ENCODE results near the gene CHMP2A.

DNA sequence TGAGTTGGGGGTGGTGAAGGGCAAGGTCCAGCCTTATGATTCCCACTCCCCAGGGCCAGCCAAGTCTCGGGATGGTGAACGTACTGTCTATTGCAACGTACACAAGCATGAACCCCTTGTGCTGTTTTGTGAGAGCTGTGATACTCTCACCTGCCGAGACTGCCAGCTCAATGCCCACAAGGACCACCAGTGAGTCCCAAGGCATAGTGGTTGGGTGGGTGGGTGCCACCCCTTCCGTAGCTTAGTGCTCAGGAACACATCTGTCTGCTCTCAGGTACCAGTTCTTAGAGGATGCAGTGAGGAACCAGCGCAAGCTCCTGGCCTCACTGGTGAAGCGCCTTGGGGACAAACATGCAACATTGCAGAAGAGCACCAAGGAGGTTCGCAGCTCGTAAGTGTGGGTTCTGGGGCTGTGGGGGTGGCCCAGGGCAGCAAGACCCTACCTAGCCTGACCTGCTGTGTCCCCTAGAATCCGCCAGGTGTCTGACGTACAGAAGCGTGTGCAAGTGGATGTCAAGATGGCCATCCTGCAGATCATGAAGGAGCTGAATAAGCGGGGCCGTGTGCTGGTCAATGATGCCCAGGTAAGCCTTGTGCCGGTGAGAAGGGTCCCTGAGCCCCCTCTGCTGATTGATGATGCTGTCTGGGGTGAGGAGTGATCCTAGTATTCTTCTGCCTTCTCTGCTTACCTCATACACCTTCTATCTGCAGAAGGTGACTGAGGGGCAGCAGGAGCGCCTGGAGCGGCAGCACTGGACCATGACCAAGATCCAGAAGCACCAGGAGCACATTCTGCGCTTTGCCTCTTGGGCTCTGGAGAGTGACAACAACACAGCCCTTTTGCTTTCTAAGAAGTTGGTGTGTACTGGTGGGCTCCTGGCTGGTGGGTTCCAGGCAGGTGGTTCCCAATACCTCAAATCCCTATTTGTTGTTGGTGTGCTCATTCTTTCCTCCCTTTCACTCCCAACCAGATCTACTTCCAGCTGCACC is 7.3 kb downstream of the CHMP2A start:
- TF ChIP-seq, protein P1, sequence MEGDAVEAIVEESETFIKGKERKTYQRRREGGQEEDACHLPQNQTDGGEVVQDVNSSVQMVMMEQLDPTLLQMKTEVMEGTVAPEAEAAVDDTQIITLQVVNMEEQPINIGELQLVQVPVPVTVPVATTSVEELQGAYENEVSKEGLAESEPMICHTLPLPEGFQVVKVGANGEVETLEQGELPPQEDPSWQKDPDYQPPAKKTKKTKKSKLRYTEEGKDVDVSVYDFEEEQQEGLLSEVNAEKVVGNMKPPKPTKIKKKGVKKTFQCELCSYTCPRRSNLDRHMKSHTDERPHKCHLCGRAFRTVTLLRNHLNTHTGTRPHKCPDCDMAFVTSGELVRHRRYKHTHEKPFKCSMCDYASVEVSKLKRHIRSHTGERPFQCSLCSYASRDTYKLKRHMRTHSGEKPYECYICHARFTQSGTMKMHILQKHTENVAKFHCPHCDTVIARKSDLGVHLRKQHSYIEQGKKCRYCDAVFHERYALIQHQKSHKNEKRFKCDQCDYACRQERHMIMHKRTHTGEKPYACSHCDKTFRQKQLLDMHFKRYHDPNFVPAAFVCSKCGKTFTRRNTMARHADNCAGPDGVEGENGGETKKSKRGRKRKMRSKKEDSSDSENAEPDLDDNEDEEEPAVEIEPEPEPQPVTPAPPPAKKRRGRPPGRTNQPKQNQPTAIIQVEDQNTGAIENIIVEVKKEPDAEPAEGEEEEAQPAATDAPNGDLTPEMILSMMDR (IDR thresholded peaks at IDR 0.05; ENCODE audit: low read depth, low read length, poor library complexity, severe bottlenecking): no peak
- no peak for TF ChIP-seq EZH2phosphoT487 (IDR thresholded peaks at IDR 0.05; ENCODE audit: borderline replicate concordance, low read length)

Data from DOHH2 (cell line).